ENCODE data around the gene SLC2A13.

SLC2A13 gene

GRCh38 chr12:39990122-39991101, 115.5 kb downstream of the SLC2A13 start:
- Histone ChIP-seq H3K4me3 (ENCODE audit: low read depth in 1 of 2, low read length in 2 of 2) (no peak overlapping the region), H3K27me3 (ENCODE audit: low read depth, low read length) (no peaks in the 10 kb centered on the region), H3K36me3 (ENCODE audit: control insufficient read depth in 1 of 2, insufficient read depth in 2 of 2, low read length in 2 of 2) (no peaks in the 10 kb centered on the region), H3K4me1 (ENCODE audit: control insufficient read depth in 1 of 2, insufficient read depth in 2 of 2, low read length in 2 of 2) (no peaks in the 10 kb centered on the region), H3K9me3 (ENCODE audit: control insufficient read depth in 1 of 2, low read length in 2 of 2) (no peaks in the 10 kb centered on the region), H3K27ac (ENCODE audit: low read length) (no peak overlapping the region)

- Histone ChIP-seq H3K9me3 (ENCODE audit: control insufficient read depth in 1 of 2, low read length in 2 of 2) (no peaks in the 10 kb centered on the region), H3K27ac (ENCODE audit: low read length) (no peak overlapping the region), H3K4me1 (ENCODE audit: control insufficient read depth in 1 of 2, insufficient read depth in 2 of 2, low read length in 2 of 2) (no peaks in the 10 kb centered on the region), H3K27me3 (ENCODE audit: low read depth, low read length) (no peaks in the 10 kb centered on the region), H3K4me3 (ENCODE audit: low read depth in 1 of 2, low read length in 2 of 2) (no peak overlapping the region), H3K36me3 (ENCODE audit: control insufficient read depth in 1 of 2, insufficient read depth in 2 of 2, low read length in 2 of 2) (no peaks in the 10 kb centered on the region)
Measured at GRCh38 chr12:39989501-39989900, 116.4 kb downstream of the SLC2A13 start.

DNA sequence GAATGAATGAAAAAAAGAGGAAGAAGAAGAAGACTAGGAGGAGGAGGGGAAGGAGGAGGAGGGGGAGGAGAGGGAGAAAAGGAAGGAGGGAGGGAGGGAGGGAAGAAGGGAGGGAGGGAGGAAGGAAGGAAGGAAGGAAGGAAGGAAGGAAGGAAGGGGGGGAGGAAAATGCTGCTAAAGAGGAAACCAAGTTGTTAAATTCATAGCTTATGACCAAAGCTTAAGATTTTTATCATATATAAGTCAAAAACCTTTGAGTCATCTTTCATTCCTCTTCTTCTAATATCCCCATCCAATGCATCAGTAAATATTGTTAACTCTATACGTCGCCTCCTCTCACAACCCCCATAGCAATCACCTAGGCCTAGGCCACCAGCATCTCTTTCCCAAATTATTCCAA, 117.3 kb downstream of the SLC2A13 start:
- Histone ChIP-seq H3K27ac (ENCODE audit: low read length) (no peak overlapping the region), H3K27me3 (ENCODE audit: low read depth, low read length) (no peaks in the 10 kb centered on the region), H3K9me3 (ENCODE audit: control insufficient read depth in 1 of 2, low read length in 2 of 2) (no peaks in the 10 kb centered on the region), H3K4me3 (ENCODE audit: low read depth in 1 of 2, low read length in 2 of 2) (no peak overlapping the region), H3K36me3 (ENCODE audit: control insufficient read depth in 1 of 2, insufficient read depth in 2 of 2, low read length in 2 of 2) (no peaks in the 10 kb centered on the region), H3K4me1 (ENCODE audit: control insufficient read depth in 1 of 2, insufficient read depth in 2 of 2, low read length in 2 of 2) (no peaks in the 10 kb centered on the region)

GRCh38 chr12:39986674-39987073, 119.2 kb downstream of the SLC2A13 start:
- Histone ChIP-seq H3K27me3 (ENCODE audit: low read depth, low read length) (no peaks in the 10 kb centered on the region), H3K9me3 (ENCODE audit: control insufficient read depth in 1 of 2, low read length in 2 of 2) (no peaks in the 10 kb centered on the region), H3K36me3 (ENCODE audit: control insufficient read depth in 1 of 2, insufficient read depth in 2 of 2, low read length in 2 of 2) (no peaks in the 10 kb centered on the region), H3K27ac (ENCODE audit: low read length) (no peak overlapping the region), H3K4me3 (ENCODE audit: low read depth in 1 of 2, low read length in 2 of 2) (no peak overlapping the region), H3K4me1 (ENCODE audit: control insufficient read depth in 1 of 2, insufficient read depth in 2 of 2, low read length in 2 of 2) (no peaks in the 10 kb centered on the region)

GRCh38 chr12:39984670-39985069, 121.2 kb downstream of the SLC2A13 start:
- H3K4me1 ChIP-seq (ENCODE audit: control insufficient read depth in 1 of 2, insufficient read depth in 2 of 2, low read length in 2 of 2) = no peaks in the 10 kb centered on the region
- H3K4me3 ChIP-seq (ENCODE audit: low read depth in 1 of 2, low read length in 2 of 2) = no peak overlapping the region
- no peaks in the 10 kb centered on the region for H3K36me3 ChIP-seq (ENCODE audit: control insufficient read depth in 1 of 2, insufficient read depth in 2 of 2, low read length in 2 of 2)
- H3K27me3 ChIP-seq (ENCODE audit: low read depth, low read length) = no peaks in the 10 kb centered on the region
- no peak overlapping the region for H3K27ac ChIP-seq (ENCODE audit: low read length)
- H3K9me3 ChIP-seq (ENCODE audit: control insufficient read depth in 1 of 2, low read length in 2 of 2) = no peaks in the 10 kb centered on the region

- Histone ChIP-seq H3K4me3 (ENCODE audit: low read depth in 1 of 2, low read length in 2 of 2) (no peak overlapping the region), H3K27me3 (ENCODE audit: low read depth, low read length) (no peaks in the 10 kb centered on the region), H3K27ac (ENCODE audit: low read length) (no peak overlapping the region), H3K4me1 (ENCODE audit: control insufficient read depth in 1 of 2, insufficient read depth in 2 of 2, low read length in 2 of 2) (no peaks in the 10 kb centered on the region), H3K36me3 (ENCODE audit: control insufficient read depth in 1 of 2, insufficient read depth in 2 of 2, low read length in 2 of 2) (no peaks in the 10 kb centered on the region), H3K9me3 (ENCODE audit: control insufficient read depth in 1 of 2, low read length in 2 of 2) (no peaks in the 10 kb centered on the region)
Measured at GRCh38 chr12:39975374-39975918, 130.4 kb downstream of the SLC2A13 start.

DNA sequence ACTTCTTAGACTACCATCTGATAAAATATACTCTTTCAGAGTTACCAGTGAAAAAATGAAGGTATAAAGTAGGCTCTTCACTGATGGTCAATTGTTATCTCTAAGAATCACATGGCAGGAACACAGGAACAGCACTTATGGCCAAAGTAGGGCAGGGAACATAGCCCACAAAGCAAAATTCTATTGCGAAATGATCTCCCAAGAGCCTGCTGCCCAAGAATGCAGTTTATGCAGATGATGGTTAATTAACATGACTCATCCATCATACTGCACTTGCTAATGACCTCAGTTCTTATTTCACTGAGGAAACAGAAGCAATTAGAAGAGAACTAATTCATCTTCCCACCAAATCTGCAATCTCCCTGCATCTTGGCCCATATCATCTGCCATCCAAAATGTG, 133.8 kb downstream of the SLC2A13 start:
- H3K4me3 ChIP-seq (ENCODE audit: low read depth in 1 of 2, low read length in 2 of 2) = no peak overlapping the region
- no peaks in the 10 kb centered on the region for H3K36me3 ChIP-seq (ENCODE audit: control insufficient read depth in 1 of 2, insufficient read depth in 2 of 2, low read length in 2 of 2)
- H3K4me1 ChIP-seq (ENCODE audit: control insufficient read depth in 1 of 2, insufficient read depth in 2 of 2, low read length in 2 of 2) = no peaks in the 10 kb centered on the region
- H3K9me3 ChIP-seq (ENCODE audit: control insufficient read depth in 1 of 2, low read length in 2 of 2) = no peaks in the 10 kb centered on the region
- no peak overlapping the region for H3K27ac ChIP-seq (ENCODE audit: low read length)
- H3K27me3 ChIP-seq (ENCODE audit: low read depth, low read length) = no peaks in the 10 kb centered on the region

GRCh38 chr12:39971348-39971747, 134.5 kb downstream of the SLC2A13 start:
- Histone ChIP-seq H3K27ac (ENCODE audit: low read length) (no peak overlapping the region), H3K36me3 (ENCODE audit: control insufficient read depth in 1 of 2, insufficient read depth in 2 of 2, low read length in 2 of 2) (no peaks in the 10 kb centered on the region), H3K9me3 (ENCODE audit: control insufficient read depth in 1 of 2, low read length in 2 of 2) (no peaks in the 10 kb centered on the region), H3K4me1 (ENCODE audit: control insufficient read depth in 1 of 2, insufficient read depth in 2 of 2, low read length in 2 of 2) (no peaks in the 10 kb centered on the region), H3K4me3 (ENCODE audit: low read depth in 1 of 2, low read length in 2 of 2) (no peak overlapping the region), H3K27me3 (ENCODE audit: low read depth, low read length) (no peaks in the 10 kb centered on the region)

GRCh38 chr12:39966721-39967120, 139.2 kb downstream of the SLC2A13 start:
- H3K4me1 ChIP-seq (ENCODE audit: control insufficient read depth in 1 of 2, insufficient read depth in 2 of 2, low read length in 2 of 2) = no peaks in the 10 kb centered on the region
- no peaks in the 10 kb centered on the region for H3K27me3 ChIP-seq (ENCODE audit: low read depth, low read length)
- H3K9me3 ChIP-seq (ENCODE audit: control insufficient read depth in 1 of 2, low read length in 2 of 2) = no peaks in the 10 kb centered on the region
- H3K4me3 ChIP-seq (ENCODE audit: low read depth in 1 of 2, low read length in 2 of 2) = no peak overlapping the region
- no peaks in the 10 kb centered on the region for H3K36me3 ChIP-seq (ENCODE audit: control insufficient read depth in 1 of 2, insufficient read depth in 2 of 2, low read length in 2 of 2)
- no peak overlapping the region for H3K27ac ChIP-seq (ENCODE audit: low read length)

DNA sequence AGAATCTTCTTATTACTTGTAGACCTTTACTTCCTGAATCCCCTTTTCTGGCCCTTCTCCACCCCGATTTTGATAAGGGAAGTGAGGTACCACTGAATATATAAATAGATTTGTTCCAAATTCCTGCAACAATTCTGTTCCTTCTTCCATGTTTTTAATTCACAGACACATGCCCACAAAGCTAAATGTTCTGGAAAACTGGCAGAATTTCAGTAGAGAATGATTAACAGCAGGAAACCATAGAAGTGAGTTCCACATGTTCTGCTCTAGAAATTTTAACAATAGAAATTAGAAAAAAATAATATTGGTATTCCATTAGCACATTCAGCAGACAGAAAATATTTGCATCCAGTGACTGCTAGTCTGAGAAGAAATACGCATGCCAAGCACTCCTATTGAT, 139.6 kb downstream of the SLC2A13 start:
- Histone ChIP-seq H3K36me3 (ENCODE audit: control insufficient read depth in 1 of 2, insufficient read depth in 2 of 2, low read length in 2 of 2) (no peaks in the 10 kb centered on the region), H3K4me3 (ENCODE audit: low read depth in 1 of 2, low read length in 2 of 2) (no peak overlapping the region), H3K27ac (ENCODE audit: low read length) (no peak overlapping the region), H3K9me3 (ENCODE audit: control insufficient read depth in 1 of 2, low read length in 2 of 2) (no peaks in the 10 kb centered on the region), H3K27me3 (ENCODE audit: low read depth, low read length) (no peaks in the 10 kb centered on the region), H3K4me1 (ENCODE audit: control insufficient read depth in 1 of 2, insufficient read depth in 2 of 2, low read length in 2 of 2) (no peaks in the 10 kb centered on the region)

- H3K27me3 ChIP-seq (ENCODE audit: low read depth, low read length) = no peaks in the 10 kb centered on the region
- H3K27ac ChIP-seq (ENCODE audit: low read length) = no peak overlapping the region
- H3K4me3 ChIP-seq (ENCODE audit: low read depth in 1 of 2, low read length in 2 of 2) = no peak overlapping the region
- H3K36me3 ChIP-seq (ENCODE audit: control insufficient read depth in 1 of 2, insufficient read depth in 2 of 2, low read length in 2 of 2) = no peaks in the 10 kb centered on the region
- no peaks in the 10 kb centered on the region for H3K4me1 ChIP-seq (ENCODE audit: control insufficient read depth in 1 of 2, insufficient read depth in 2 of 2, low read length in 2 of 2)
- no peaks in the 10 kb centered on the region for H3K9me3 ChIP-seq (ENCODE audit: control insufficient read depth in 1 of 2, low read length in 2 of 2)
Measured at GRCh38 chr12:39959467-39959866, 146.4 kb downstream of the SLC2A13 start.

All from muscle layer of duodenum (tissue), 2 donors.